Esophagus squamous epithelium (tissue), 4 donors: ENCODE results near the gene GMDS.

Experiments
- CTCF ChIP-seq, 6 experiments: fragments of 450-650 bp in 4 of 6; fragments of 200-600 bp in 2 of 6; sonication (generic) in 2 of 6; IDR thresholded peaks; one replicate each; pipeline ENCODE4 v1.5.1; 2016 to 2019; ENCODE audit warnings: antibody characterized with exemption in 6 of 6, mild to moderate bottlenecking in 4 of 6, moderate library complexity in 4 of 6
- POLR2A ChIP-seq, 4 donors: fragments of 450-650 bp; IDR thresholded peaks; one replicate each; pipeline ENCODE4 v1.6.1; 2017; ENCODE audit warnings: antibody characterized with exemption in 4 of 4, mild to moderate bottlenecking in 4 of 4, moderate library complexity in 3 of 4

- TF ChIP-seq POLR2A (IDR thresholded peaks at IDR 0.05) (no peak), CTCF (IDR thresholded peaks at IDR 0.05) (no peak)
Measured at GRCh38 chr6:1574890-1575209, 670.6 kb downstream of the GMDS start.
